Stomach (tissue), 4 donors: Measurements from ENCODE around the gene SNRNP70.

Experiments used
- CTCF ChIP-seq, 7 experiments: fragments of 450-650 bp in 4 of 7; fragments of 200-600 bp in 3 of 7; sonication (generic) in 3 of 7; IDR thresholded peaks; one replicate each; pipeline ENCODE4 v1.5.1; 2016 to 2019; ENCODE audit warnings: antibody characterized with exemption in 7 of 7, control low read depth in 2 of 7, mild to moderate bottlenecking in 1 of 7
- POLR2A ChIP-seq, 4 donors: fragments of 450-650 bp; IDR thresholded peaks; one replicate each; pipeline ENCODE4 v1.6.1; 2016; ENCODE audit warnings: antibody characterized with exemption in 4 of 4, control low read depth in 2 of 4, mild to moderate bottlenecking in 1 of 4, moderate library complexity in 1 of 4
- POLR2AphosphoS5 ChIP-seq, 3 donors: sonication (generic); formaldehyde crosslinking; IDR thresholded peaks; one replicate each; pipeline ENCODE4 v1.6.1; 2016; ENCODE audit warnings: antibody characterized with exemption in 3 of 3

GRCh38 chr19:49120868-49121267 is 35.6 kb downstream of the SNRNP70 start:
- TF ChIP-seq POLR2AphosphoS5 (IDR thresholded peaks at IDR 0.05) = no peak
- TF ChIP-seq POLR2A (IDR thresholded peaks at IDR 0.05) = no peak
- TF ChIP-seq CTCF (IDR thresholded peaks at IDR 0.05) = no peak
